CD4-positive, alpha-beta T cell treated with Interleukin-17A for 4 hours (primary cell): ENCODE data around the gene NOSIP.

Experiments used
- DNase-seq: peaks from one replicate; pipeline ENCODE4 v3.0.0-alpha.2; 2020; ENCODE audit warnings: mixed read lengths

Gene NOSIP

GRCh38 chr19:49570997-49571676 lies 9.2 kb downstream of the NOSIP start:
- DNase-seq = peak; percentile 68

- peak; percentile 80 for DNase-seq
Observed at GRCh38 chr19:49570138-49570856, 10.1 kb downstream of the NOSIP start.

- peak; percentile 76 for DNase-seq
Observed at GRCh38 chr19:49567861-49568441, 12.4 kb downstream of the NOSIP start.

- no peak for DNase-seq
Observed at GRCh38 chr19:49566302-49566701, 14.1 kb downstream of the NOSIP start.

GRCh38 chr19:49565261-49565660 lies 15.1 kb downstream of the NOSIP start:
- DNase-seq = peak; percentile 67

GRCh38 chr19:49564616-49565045 lies 15.7 kb downstream of the NOSIP start:
- peak; percentile 51 for DNase-seq

- DNase-seq = peak; percentile 69
Observed at GRCh38 chr19:49560358-49560900, 19.9 kb downstream of the NOSIP start.

- peak; percentile 54 for DNase-seq
Observed at GRCh38 chr19:49559928-49560327, 20.4 kb downstream of the NOSIP start.

GRCh38 chr19:49559443-49559842 lies 20.9 kb downstream of the NOSIP start:
- no peak for DNase-seq

GRCh38 chr19:49558591-49558990 lies 21.8 kb downstream of the NOSIP start:
- peak; percentile 70 for DNase-seq

- DNase-seq = peak; percentile 20
Observed at GRCh38 chr19:49557641-49558325, 22.6 kb downstream of the NOSIP start.

- peak; percentile 60 for DNase-seq
Observed at GRCh38 chr19:49556412-49557398, 23.7 kb downstream of the NOSIP start.

GRCh38 chr19:49555600-49556411 lies 24.6 kb downstream of the NOSIP start:
- DNase-seq = peak; percentile 91

- peak; percentile 72 for DNase-seq
Observed at GRCh38 chr19:49554701-49555181, 25.6 kb downstream of the NOSIP start.

GRCh38 chr19:49553451-49554271 lies 26.7 kb downstream of the NOSIP start:
- peak; percentile 73 for DNase-seq

- DNase-seq = peak; percentile 69
Observed at GRCh38 chr19:49552749-49553148, 27.6 kb downstream of the NOSIP start.

- DNase-seq = no peak
Observed at GRCh38 chr19:49551531-49551930, 28.8 kb downstream of the NOSIP start.

- peak; percentile 32 for DNase-seq
Observed at GRCh38 chr19:49549045-49549444, 31.3 kb downstream of the NOSIP start.

GRCh38 chr19:49546825-49547565 lies 33.4 kb downstream of the NOSIP start:
- DNase-seq = peak; percentile 79
